ENCODE results near the gene SLC51A.
"Not testable (repeated sequence)": the region's sequence is repeated elsewhere in the genome, so short reads cannot be mapped to it uniquely, and the experiment has no call there.

SLC51A gene

DNA sequence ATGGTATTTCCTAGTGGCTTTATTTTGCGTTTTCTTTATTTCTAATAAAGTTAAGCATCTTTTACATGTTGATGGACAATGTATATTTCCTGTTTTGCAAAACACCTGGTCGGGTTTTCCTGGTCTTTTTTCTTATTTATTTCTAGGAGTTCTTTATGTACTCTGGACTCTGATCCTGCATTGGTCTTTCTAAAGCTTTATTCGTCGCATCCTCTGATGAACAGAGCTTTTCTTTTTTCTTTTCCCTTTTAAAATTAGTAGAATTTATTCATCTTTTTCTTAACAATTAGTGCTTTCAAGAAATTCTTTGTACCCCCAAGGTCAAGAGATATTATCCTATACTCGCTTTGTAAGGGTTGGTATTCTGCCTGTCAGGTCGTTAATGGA lies 37.3 kb upstream of the SLC51A start:
- Histone ChIP-seq H3K27me3 (ENCODE audit: control insufficient read depth, insufficient read depth, low read length) (no peaks in the 10 kb centered on the region), H3K36me3 (ENCODE audit: control insufficient read depth, insufficient read depth, low read length) (no peaks in the 10 kb centered on the region), H3K4me3 (ENCODE audit: low read depth, low read length) (no peak overlapping the region), H3K79me2 (no peaks in the 10 kb centered on the region), H3K9me3 (ENCODE audit: control insufficient read depth, low read length) (no peaks in the 10 kb centered on the region), H2AFZ (no peak overlapping the region), H3K27ac (no peak overlapping the region), H3K4me2 (ENCODE audit: low read length) (no peak overlapping the region), H3K9ac (no peak overlapping the region), H3K4me1 (no peaks in the 10 kb centered on the region)
- TF ChIP-seq, protein P1, sequence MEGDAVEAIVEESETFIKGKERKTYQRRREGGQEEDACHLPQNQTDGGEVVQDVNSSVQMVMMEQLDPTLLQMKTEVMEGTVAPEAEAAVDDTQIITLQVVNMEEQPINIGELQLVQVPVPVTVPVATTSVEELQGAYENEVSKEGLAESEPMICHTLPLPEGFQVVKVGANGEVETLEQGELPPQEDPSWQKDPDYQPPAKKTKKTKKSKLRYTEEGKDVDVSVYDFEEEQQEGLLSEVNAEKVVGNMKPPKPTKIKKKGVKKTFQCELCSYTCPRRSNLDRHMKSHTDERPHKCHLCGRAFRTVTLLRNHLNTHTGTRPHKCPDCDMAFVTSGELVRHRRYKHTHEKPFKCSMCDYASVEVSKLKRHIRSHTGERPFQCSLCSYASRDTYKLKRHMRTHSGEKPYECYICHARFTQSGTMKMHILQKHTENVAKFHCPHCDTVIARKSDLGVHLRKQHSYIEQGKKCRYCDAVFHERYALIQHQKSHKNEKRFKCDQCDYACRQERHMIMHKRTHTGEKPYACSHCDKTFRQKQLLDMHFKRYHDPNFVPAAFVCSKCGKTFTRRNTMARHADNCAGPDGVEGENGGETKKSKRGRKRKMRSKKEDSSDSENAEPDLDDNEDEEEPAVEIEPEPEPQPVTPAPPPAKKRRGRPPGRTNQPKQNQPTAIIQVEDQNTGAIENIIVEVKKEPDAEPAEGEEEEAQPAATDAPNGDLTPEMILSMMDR (IDR thresholded peaks at IDR 0.05) = no peak

DNA sequence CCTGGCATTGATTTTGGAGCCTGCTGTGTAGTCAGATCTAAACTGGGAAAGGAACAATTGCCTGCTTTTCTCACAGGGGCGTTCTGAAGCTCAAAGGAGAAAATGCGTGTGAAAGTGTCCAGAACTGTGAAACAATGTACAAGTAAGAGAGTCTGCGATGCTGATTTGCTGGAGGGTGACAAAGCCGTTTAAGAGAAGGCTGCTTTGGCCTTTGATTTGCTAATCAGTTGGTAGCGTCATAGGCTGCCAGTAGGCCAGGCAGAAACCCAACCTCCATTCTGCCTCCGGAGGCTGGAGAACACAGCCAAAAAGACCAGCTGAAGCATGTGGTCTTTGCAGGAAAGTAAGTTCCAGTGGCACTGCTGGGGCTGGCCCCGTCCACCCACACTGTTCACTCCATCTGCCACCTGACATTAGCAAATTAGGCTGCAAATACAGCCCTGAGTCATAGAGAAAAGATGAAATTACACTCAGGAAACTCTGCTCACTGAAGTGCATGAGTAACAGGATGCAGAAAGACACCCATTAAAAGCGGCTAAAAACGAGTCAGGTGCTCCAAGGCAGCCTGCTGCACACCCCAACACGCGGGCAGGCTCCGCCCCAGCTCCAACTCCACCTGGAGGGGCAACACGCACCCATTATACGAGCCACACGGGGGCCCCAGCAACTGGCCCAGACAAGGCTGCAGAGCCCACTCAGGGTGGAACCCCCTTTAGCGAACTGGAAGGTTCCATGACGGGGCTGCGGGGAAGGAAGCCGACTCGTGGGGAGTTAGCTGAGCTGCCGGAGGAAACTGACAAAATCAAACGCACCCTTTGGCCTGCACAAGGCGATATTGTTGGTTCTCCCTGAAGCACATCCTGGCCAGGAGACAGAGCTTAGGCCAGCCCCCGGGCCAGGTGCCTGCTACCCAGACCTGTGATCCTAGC lies 36.7 kb upstream of the SLC51A start:
- no peak overlapping the region for H3K4me3 ChIP-seq (ENCODE audit: low read depth, low read length)
- no peaks in the 10 kb centered on the region for H3K4me1 ChIP-seq
- H2AFZ ChIP-seq = no peak overlapping the region
- no peaks in the 10 kb centered on the region for H3K9me3 ChIP-seq (ENCODE audit: control insufficient read depth, low read length)
- H3K27me3 ChIP-seq (ENCODE audit: control insufficient read depth, insufficient read depth, low read length) = no peaks in the 10 kb centered on the region
- no peak overlapping the region for H3K4me2 ChIP-seq (ENCODE audit: low read length)
- TF ChIP-seq, protein P1 (IDR thresholded peaks at IDR 0.05) = no peak
- H3K79me2 ChIP-seq = no peaks in the 10 kb centered on the region
- no peaks in the 10 kb centered on the region for H3K36me3 ChIP-seq (ENCODE audit: control insufficient read depth, insufficient read depth, low read length)
- H3K27ac ChIP-seq = no peak overlapping the region
- H3K9ac ChIP-seq = no peak overlapping the region

DNA sequence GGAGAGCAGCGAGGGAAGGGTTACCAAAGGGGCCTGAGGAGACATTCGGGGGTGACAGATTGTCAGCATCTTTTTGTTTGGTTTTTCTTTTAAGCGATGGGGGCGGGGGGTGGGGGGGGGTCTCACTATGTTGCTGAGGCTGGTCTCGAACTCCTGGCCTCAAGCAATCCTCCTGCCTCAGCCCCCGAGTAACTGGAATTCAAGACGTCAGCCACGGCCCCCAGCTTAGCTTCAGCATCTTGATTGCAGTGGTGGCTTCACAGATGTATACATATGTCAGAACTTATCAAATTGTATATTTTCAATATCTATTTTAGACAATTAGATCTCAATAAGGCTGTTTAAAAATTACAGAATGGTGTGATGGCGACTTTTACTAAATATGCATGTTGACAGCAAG lies 36.0 kb upstream of the SLC51A start:
- Histone ChIP-seq H3K27ac (no peak overlapping the region), H3K36me3 (ENCODE audit: control insufficient read depth, insufficient read depth, low read length) (no peaks in the 10 kb centered on the region), H2AFZ (no peak overlapping the region), H3K9me3 (ENCODE audit: control insufficient read depth, low read length) (no peaks in the 10 kb centered on the region), H3K27me3 (ENCODE audit: control insufficient read depth, insufficient read depth, low read length) (no peaks in the 10 kb centered on the region), H3K9ac (no peak overlapping the region), H3K4me2 (ENCODE audit: low read length) (no peak overlapping the region), H3K79me2 (no peaks in the 10 kb centered on the region), H3K4me1 (no peaks in the 10 kb centered on the region), H3K4me3 (ENCODE audit: low read depth, low read length) (no peak overlapping the region)
- TF ChIP-seq, protein P1 (IDR thresholded peaks at IDR 0.05) = no peak

DNA sequence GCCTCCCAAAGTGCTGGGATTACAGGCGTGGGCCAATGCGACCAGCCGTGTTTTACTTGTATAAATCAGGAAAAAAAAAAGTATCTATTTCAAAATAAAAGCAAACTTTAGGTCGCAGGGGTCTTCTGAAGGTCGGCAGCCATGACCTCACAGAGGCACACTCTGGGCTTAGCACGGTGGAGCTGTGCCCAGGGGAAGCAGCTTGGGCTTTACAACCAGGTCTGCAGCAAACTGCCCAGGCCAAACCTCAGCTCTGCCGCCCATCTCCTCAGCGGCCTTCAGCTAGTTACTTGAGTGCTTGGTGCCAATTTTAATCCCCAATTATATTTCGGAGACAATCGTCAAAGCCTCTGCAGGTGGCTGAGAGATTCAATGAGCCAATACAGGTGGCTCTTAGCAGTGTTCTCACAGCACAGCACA lies 35.2 kb upstream of the SLC51A start:
- Histone ChIP-seq H2AFZ (no peak overlapping the region), H3K36me3 (ENCODE audit: control insufficient read depth, insufficient read depth, low read length) (no peaks in the 10 kb centered on the region), H3K27ac (no peak overlapping the region), H3K4me1 (no peaks in the 10 kb centered on the region), H3K9me3 (ENCODE audit: control insufficient read depth, low read length) (no peaks in the 10 kb centered on the region), H3K9ac (no peak overlapping the region), H3K4me3 (ENCODE audit: low read depth, low read length) (no peak overlapping the region), H3K4me2 (ENCODE audit: low read length) (no peak overlapping the region), H3K79me2 (no peaks in the 10 kb centered on the region), H3K27me3 (ENCODE audit: control insufficient read depth, insufficient read depth, low read length) (no peaks in the 10 kb centered on the region)
- TF ChIP-seq, protein P1 (IDR thresholded peaks at IDR 0.05) = no peak

DNA sequence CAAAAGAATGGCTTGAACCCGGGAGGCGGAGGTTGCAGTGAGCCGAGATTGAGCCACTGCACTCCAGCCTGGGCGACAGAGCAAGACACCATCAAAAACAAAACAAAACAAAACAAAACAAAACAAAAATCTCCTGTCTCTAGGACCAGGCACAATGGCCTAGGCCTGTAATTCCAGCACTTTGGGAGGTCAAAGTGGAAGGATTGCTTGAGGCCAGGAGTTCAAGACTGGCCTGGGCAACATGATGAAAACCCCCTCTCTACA lies 32.2 kb upstream of the SLC51A start:
- not testable (repeated sequence) for H3K4me3 ChIP-seq (ENCODE audit: low read depth, low read length); H2AFZ ChIP-seq; H3K4me1 ChIP-seq; H3K9me3 ChIP-seq (ENCODE audit: control insufficient read depth, low read length); H3K27ac ChIP-seq; H3K27me3 ChIP-seq (ENCODE audit: control insufficient read depth, insufficient read depth, low read length); H3K4me2 ChIP-seq (ENCODE audit: low read length); H3K36me3 ChIP-seq (ENCODE audit: control insufficient read depth, insufficient read depth, low read length); H3K79me2 ChIP-seq; H3K9ac ChIP-seq

All from parathyroid adenoma (tissue), 2 donors.